Measurements from ENCODE around the gene PUS3.

The PUS3 gene

GRCh38 chr11:125925247-125925740 is 22.3 kb upstream of the PUS3 start:
- TF ChIP-seq CTCF (IDR thresholded peaks at IDR 0.05; ENCODE audit: insufficient read depth, low read depth, low read length, missing control alignments) = no peak
- DNase-seq (ENCODE audit: low read depth) = no peak

GRCh38 chr11:125924384-125925007 is 21.5 kb upstream of the PUS3 start:
- no peak overlapping the region for H3K4me3 ChIP-seq (ENCODE audit: low read depth, low read length)
- TF ChIP-seq CTCF (IDR thresholded peaks at IDR 0.05; ENCODE audit: insufficient read depth, low read depth, low read length, missing control alignments) = no peak
- no peak for DNase-seq (ENCODE audit: low read depth)

More at GRCh38 chr11:125925247-125925740, 22.3 kb upstream of the PUS3 start:
- H3K4me3 ChIP-seq (ENCODE audit: low read depth, low read length) = no peak overlapping the region

- H3K4me3 ChIP-seq (ENCODE audit: low read depth, low read length) = no peak overlapping the region
- no peak for DNase-seq (ENCODE audit: low read depth)
- no peak for TF ChIP-seq CTCF (IDR thresholded peaks at IDR 0.05; ENCODE audit: insufficient read depth, low read depth, low read length, missing control alignments)
Observed at GRCh38 chr11:125923633-125924032, 20.6 kb upstream of the PUS3 start.

GRCh38 chr11:125923012-125923579 is 20.1 kb upstream of the PUS3 start:
- DNase-seq (ENCODE audit: low read depth) = peak; percentile 75
- TF ChIP-seq CTCF (IDR thresholded peaks at IDR 0.05; ENCODE audit: insufficient read depth, low read depth, low read length, missing control alignments) = peak; percentile 75
- H3K4me3 ChIP-seq (ENCODE audit: low read depth, low read length) = no peak overlapping the region

GRCh38 chr11:125922156-125922555 is 19.1 kb upstream of the PUS3 start:
- DNase-seq (ENCODE audit: low read depth) = no peak

GRCh38 chr11:125921042-125921441 is 18.0 kb upstream of the PUS3 start:
- H3K4me3 ChIP-seq (ENCODE audit: low read depth, low read length) = no peak overlapping the region
- no peak for TF ChIP-seq CTCF (IDR thresholded peaks at IDR 0.05; ENCODE audit: insufficient read depth, low read depth, low read length, missing control alignments)
- no peak for DNase-seq (ENCODE audit: low read depth)

More at GRCh38 chr11:125922156-125922555, 19.1 kb upstream of the PUS3 start:
- no peak for TF ChIP-seq CTCF (IDR thresholded peaks at IDR 0.05; ENCODE audit: insufficient read depth, low read depth, low read length, missing control alignments)
- no peak overlapping the region for H3K4me3 ChIP-seq (ENCODE audit: low read depth, low read length)

Data from GM12865 (cell line).